HG02571 (cell line): Measurements from ENCODE around the gene RHCG.
"Not testable (repeated sequence)": the region's sequence is repeated elsewhere in the genome, so short reads cannot be mapped to it uniquely, and the experiment has no call there.

Experiments used
- ATAC-seq: cut with Tn5 transposase; IDR thresholded peaks from one replicate; pipeline ENCODE4 v1.9.1; 2021; ENCODE audit warnings: mild to moderate bottlenecking, moderate library complexity; ENCODE audit not compliant: unreplicated experiment

Gene RHCG

DNA sequence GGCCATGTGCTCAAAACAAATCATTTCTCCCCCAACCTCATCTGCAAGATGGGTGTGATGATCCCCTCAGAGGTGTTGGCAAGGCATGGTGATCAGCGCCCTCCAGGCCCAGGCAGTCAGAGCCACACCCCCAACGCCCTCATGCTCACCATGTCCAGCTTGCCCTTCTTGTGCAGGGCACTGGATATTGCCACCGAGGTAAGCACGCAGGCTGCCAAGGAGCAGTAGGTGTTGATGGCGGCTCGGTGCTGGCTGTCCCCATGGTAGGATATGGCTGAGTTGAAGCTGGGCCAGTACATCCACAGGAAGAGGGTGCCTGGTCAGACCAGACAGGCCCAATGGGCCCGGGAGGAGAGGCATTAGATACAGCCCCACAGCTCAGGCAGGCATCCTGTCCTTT, 17.2 kb downstream of the RHCG start:
- ATAC-seq = no peak

DNA sequence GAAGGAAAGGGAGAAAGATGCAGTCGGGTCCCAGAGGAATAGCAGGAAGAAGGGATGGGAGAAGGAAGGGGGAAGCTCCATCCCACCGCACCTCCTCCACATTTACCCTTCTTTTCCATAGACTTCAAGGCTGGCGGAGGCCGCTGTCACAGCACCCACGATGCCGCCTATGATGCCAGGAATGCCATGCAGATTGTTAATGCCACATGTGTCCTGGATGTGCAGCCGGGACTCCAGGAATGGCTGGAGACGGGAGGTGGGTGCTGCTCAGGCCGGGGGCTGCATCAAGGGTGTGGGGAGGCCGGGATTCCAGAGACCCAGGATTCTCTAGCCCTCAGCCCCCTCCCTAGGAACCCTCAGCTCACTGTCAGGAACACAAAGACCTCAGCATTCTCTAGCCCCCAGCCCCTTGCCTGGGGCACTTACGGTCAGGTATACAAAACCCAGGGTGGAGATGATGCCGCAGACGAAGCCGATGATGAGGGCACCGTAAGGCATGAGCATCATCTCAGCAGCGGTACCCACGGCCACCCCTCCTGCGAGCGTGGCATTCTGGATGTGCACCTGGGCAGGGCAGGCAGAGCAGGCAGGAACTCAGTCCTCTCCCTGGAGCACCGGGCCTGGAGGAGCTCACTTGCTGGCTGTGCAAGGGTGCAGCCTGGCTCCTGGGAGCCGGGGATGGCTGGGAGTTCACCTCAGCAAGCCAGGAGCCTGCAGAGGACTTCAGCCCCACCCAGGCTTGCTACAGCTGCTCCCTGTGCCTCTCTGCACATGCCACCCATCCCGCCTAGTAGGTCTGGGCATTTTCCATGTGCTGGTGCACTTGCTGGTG, 18.8 kb downstream of the RHCG start:
- ATAC-seq = no peak

GRCh38 chr15:89475661-89476060, 20.7 kb downstream of the RHCG start:
- ATAC-seq = no peak

- ATAC-seq = no peak
Measured at GRCh38 chr15:89472785-89473256, 23.6 kb downstream of the RHCG start.

DNA sequence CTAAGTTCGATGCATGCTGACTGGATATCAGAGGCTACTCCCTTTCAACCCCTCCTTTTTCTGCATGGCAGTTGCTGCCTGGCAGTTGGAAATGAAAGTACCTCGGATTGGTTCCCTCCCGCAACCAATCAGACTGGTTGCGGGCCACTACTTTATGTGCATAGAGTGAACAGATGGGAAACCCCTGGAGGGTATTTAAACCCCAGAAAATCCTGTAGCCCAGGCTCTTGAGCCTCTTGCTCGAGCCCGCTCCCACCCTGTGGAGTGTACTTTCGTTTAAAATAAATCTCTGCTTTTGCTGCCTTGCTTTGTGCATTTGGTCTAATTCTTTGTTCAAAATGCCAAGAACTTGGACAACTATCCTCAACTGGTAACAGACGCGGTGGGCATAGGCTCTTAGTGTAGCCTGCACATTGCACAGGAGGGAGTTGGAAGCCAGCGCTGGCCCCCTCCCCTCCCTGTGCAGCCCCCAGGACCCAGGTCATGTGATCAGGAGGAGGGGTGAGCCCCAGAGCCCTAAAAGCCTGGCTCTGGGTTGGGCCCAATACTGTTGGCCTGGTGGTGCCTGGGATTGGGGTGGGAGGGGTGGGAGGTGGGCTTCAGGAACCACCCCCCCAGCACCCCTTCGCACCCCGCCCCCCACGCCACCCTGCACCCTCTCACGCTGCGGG, 26.8 kb downstream of the RHCG start:
- no peak for ATAC-seq

GRCh38 chr15:89468813-89469212, 27.6 kb downstream of the RHCG start:
- not testable (repeated sequence) for ATAC-seq

- ATAC-seq = no peak
Measured at GRCh38 chr15:89463113-89463512, 33.3 kb downstream of the RHCG start.

DNA sequence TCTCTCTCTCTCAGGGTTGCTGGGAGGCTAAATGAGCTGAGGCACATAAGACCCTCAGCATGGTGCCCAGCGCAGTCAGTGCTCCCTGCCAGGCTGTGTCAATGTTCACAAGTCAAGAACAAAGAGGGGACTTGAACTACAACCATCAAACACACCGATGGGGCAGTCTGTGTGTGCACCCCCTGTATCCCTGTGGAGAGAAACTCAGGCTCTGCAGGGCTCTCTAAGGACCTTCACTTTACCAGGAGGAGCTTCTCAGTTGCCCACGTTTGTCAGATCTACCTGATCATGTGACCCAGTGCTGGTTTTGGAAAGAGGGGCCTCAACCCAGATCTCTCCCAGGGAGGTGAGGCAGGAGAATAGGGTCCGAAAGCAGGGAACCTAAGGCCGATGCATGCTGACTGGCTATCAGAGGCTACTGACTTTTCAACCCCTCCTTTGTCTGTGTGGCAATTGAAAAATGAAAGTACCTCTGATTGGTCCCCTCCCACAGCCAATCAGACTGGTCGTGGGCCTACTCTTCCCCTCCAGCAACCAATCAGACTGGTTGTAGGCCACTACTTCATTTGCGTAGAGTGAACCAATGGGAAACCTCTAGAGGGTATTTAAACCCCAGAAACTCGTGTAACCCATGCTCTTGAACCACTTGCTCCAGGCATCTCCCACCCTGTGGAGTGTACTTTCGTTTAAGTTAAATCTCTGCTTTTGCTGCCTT, 34.0 kb downstream of the RHCG start:
- no peak for ATAC-seq

DNA sequence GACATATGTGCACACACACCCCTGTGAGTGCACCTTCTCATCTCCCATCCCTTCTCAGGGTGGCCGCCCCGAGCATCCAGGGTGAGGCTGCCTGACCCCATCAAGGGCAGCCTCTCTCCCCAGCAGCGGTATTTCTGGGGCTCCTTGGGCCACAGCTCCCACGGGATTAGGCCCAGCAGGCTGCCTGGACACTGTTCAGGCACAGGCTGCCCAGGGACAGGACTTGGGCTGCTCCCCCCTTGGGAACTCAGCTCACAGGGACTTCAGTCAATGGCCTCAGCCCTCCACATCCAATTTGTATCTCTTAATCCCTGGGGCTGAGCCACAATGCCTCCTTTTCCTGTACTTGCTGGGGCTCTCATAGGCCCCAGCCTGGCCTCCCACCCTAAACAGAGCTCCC, 35.0 kb downstream of the RHCG start:
- no peak for ATAC-seq

DNA sequence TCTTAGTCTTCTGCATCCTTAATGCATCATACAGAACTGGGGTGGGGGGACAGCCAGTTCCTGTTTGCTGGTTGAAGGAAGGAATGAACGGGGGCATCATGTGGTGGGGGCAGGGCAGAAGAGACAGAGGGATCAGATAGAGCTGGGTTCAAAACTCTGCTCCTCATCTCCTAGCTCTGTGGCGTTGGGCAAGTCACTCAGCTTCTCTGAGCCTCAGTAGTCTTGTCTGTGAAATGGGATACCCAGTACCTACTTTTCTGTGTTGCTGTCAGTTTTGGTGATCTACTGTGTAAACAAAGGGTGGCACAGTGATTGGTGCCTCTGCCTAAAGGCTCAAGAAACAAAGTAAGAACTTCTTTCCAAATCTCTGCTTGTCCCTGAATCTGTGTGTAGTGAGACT, 36.3 kb downstream of the RHCG start:
- ATAC-seq = no peak

GRCh38 chr15:89459271-89460038, 36.9 kb downstream of the RHCG start:
- no peak for ATAC-seq

- ATAC-seq = no peak
Measured at GRCh38 chr15:89458440-89458839, 37.9 kb downstream of the RHCG start.

- ATAC-seq = no peak
Measured at GRCh38 chr15:89457086-89457485, 39.3 kb downstream of the RHCG start.

DNA sequence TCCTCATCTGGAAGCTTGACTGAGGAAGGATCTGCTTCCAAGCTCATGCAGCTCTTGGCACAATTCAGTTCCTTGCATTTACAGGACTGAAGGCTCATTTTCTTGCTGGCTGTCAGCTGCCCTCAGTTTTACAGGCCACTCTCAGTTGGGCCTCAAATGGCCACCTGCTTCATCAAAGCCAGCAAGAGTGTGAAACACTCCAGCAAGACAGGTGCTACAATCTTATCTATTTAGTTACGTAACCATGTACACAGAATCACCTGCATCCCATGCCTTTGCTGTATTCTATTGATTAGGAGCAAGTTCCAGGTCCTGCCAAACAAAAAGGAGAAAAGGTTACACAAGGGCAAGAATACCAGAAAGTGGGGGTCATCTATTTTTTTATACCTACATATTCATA, 40.8 kb downstream of the RHCG start:
- no peak for ATAC-seq

- no peak for ATAC-seq
Measured at GRCh38 chr15:89452330-89452836, 44.0 kb downstream of the RHCG start.

DNA sequence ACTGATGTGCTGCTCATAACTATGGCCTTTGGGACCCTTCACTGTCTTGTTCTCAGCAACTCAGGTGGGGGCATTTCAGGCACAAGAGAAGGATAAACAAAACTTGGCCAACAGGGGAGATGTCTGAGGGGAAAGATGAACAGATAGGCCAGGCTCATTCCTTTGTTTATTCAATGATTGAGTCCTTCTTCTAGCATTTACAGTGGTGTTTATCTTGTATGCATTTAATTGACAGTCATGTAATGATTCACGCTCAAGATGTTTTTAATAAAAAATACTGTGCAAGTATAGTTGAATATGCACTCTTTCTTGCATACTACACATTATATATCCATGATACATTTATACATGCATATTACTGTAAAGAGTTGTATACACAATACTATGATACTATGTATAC, 44.5 kb downstream of the RHCG start:
- ATAC-seq = no peak

- ATAC-seq = no peak
Measured at GRCh38 chr15:89450076-89451006, 46.0 kb downstream of the RHCG start.

DNA sequence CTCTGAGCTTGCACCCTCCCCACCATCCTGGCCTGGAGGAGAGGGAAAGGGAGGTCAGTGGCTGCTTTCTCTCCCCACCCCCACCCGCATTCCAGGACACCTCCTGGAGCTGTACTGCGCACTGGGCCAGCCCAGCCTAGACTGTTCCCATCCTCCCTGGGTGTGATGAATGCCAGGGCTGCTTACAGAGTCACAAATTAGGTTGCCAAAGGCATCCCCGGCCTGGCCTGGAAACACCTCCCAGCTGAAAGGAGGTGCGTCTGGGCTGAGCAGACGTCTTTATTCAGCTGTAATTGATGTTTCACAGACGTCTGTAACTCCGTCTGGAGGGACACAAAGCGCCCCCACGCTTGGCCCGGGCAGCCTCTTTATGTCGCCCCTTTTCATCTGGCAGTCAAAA, 47.6 kb downstream of the RHCG start:
- no peak for ATAC-seq

GRCh38 chr15:89447676-89448075, 48.7 kb downstream of the RHCG start:
- no peak for ATAC-seq
